Mucosa of gallbladder (tissue), 1 donor: ENCODE results near the gene RMND1. TPM values are rescaled to one million over a fixed set of nuclear protein-coding genes. Genes with fewer than 3 reads are reported as not detected.

Experiments used
- DNase-seq: peaks from one replicate; pipeline ENCODE4 v3.0.0-alpha.2; 2020; ENCODE audit warnings: low spot score
- total RNA-seq: library from RNA; stranded (reverse); gene quantifications from one replicate; pipeline ENCODE4 v1.2.1, GENCODE V29; 2021
- donor health status: DM: no; HTN: no; CAD: no.

Gene RMND1
- total RNA-seq, 1 donor from 2014 or later = 16.0 TPM

- DNase-seq = no peak
Observed at GRCh38 chr6:151417477-151417876, 34.4 kb downstream of the RMND1 start.

- no peak for DNase-seq
Observed at GRCh38 chr6:151414641-151415260, 37.2 kb downstream of the RMND1 start.

GRCh38 chr6:151413372-151414145, 38.4 kb downstream of the RMND1 start:
- DNase-seq = no peak

- DNase-seq = no peak
Observed at GRCh38 chr6:151412909-151413308, 39.0 kb downstream of the RMND1 start.

GRCh38 chr6:151409679-151410078, 42.2 kb downstream of the RMND1 start:
- DNase-seq = no peak

GRCh38 chr6:151409260-151409659, 42.7 kb downstream of the RMND1 start:
- DNase-seq = no peak

- no peak for DNase-seq
Observed at GRCh38 chr6:151408858-151409257, 43.1 kb downstream of the RMND1 start.

- DNase-seq = no peak
Observed at GRCh38 chr6:151403919-151404308, 48.0 kb downstream of the RMND1 start.

- DNase-seq = no peak
Observed at GRCh38 chr6:151402228-151402627, 49.7 kb downstream of the RMND1 start.

GRCh38 chr6:151400473-151400872, 51.5 kb downstream of the RMND1 start:
- no peak for DNase-seq

GRCh38 chr6:151399679-151400078, 52.2 kb downstream of the RMND1 start:
- no peak for DNase-seq

- no peak for DNase-seq
Observed at GRCh38 chr6:151393410-151393809, 58.5 kb downstream of the RMND1 start.

GRCh38 chr6:151392427-151392826, 59.5 kb downstream of the RMND1 start:
- DNase-seq = no peak

GRCh38 chr6:151391471-151392413, 60.2 kb downstream of the RMND1 start, which contains the start of gene ZBTB2:
TSS of gene ZBTB2 (minus strand) at chr6:151391559. CDS start at chr6:151373637, 17,922 bp downstream.
- DNase-seq = peak; percentile 59

GRCh38 chr6:151390851-151391470, 61.0 kb downstream of the RMND1 start:
- DNase-seq = peak; percentile 76

GRCh38 chr6:151390276-151390850, 61.6 kb downstream of the RMND1 start:
- DNase-seq = peak; percentile 98

GRCh38 chr6:151389618-151390275, 62.2 kb downstream of the RMND1 start:
- peak; percentile 54 for DNase-seq

- DNase-seq = no peak
Observed at GRCh38 chr6:151388997-151389617, 62.8 kb downstream of the RMND1 start.

GRCh38 chr6:151388236-151388635, 63.7 kb downstream of the RMND1 start:
- no peak for DNase-seq
